H9 (cell line): Measurements from ENCODE around the gene RABGAP1L. TPM values are rescaled to one million over a fixed set of nuclear protein-coding genes. Genes with fewer than 3 reads are reported as not detected.

Experiments used
- DNase-seq: peaks from one replicate; pipeline ENCODE4 v3.0.0-alpha.2; 2017
- H2AFZ ChIP-seq: one replicate; pipeline ENCODE4 v1.6.1; 2013; ENCODE audit warnings: mild to moderate bottlenecking, low read length, control low read depth, moderate library complexity
- H2AK5ac ChIP-seq: 2 replicates; pipeline ENCODE4 v1.6.1; 2013; ENCODE audit warnings: low read length, control low read depth, mixed read lengths; ENCODE audit not compliant: insufficient read length
- H2BK120ac ChIP-seq: one replicate; pipeline ENCODE4 v1.6.1; 2013; ENCODE audit warnings: low read depth, mild to moderate bottlenecking, low read length, control low read depth, inconsistent platforms; ENCODE audit not compliant: poor library complexity, severe bottlenecking
- H2BK12ac ChIP-seq: 2 replicates; pipeline ENCODE4 v1.6.1; 2013; ENCODE audit warnings: low read length, control low read depth, mixed read lengths, low read depth; ENCODE audit not compliant: insufficient read length
- H2BK15ac ChIP-seq: 2 replicates; pipeline ENCODE4 v1.6.1; 2013; ENCODE audit warnings: low read depth, low read length, control low read depth
- H2BK20ac ChIP-seq: one replicate; pipeline ENCODE4 v1.6.1; 2013; ENCODE audit warnings: low read depth, mild to moderate bottlenecking, low read length, control low read depth, inconsistent platforms; ENCODE audit not compliant: poor library complexity, severe bottlenecking
- H2BK5ac ChIP-seq: 2 replicates; pipeline ENCODE4 v1.6.1; 2013; ENCODE audit warnings: low read length, control low read depth, mixed read lengths; ENCODE audit not compliant: insufficient read length
- H3K14ac ChIP-seq: 2 replicates; pipeline ENCODE4 v1.6.1; 2013; ENCODE audit warnings: low read length, control low read depth; ENCODE audit not compliant: insufficient read depth
- H3K18ac ChIP-seq: 2 replicates; pipeline ENCODE4 v1.6.1; 2013; ENCODE audit warnings: low read depth, mild to moderate bottlenecking, mixed read lengths, low read length, control low read depth; ENCODE audit not compliant: insufficient read length
- H3K23ac ChIP-seq: 2 replicates; pipeline ENCODE4 v1.6.1; 2013; ENCODE audit warnings: low read length, control low read depth, mixed read lengths, low read depth; ENCODE audit not compliant: insufficient read length
- H3K23me2 ChIP-seq: 2 replicates; pipeline ENCODE4 v1.6.1; 2013; ENCODE audit warnings: low read depth, mild to moderate bottlenecking, mixed read lengths, low read length, control low read depth; ENCODE audit not compliant: insufficient read length, poor library complexity, severe bottlenecking
- H3K27ac ChIP-seq: 2 replicates; pipeline ENCODE4 v1.5.1; 2013; ENCODE audit warnings: low read length, control low read depth, mixed read lengths, low read depth; ENCODE audit not compliant: insufficient read length
- H3K27me3 ChIP-seq: 2 replicates; pipeline ENCODE4 v1.6.1; 2013; ENCODE audit warnings: low read length, control low read depth, inconsistent platforms; ENCODE audit not compliant: insufficient read depth
- H3K4ac ChIP-seq: 2 replicates; pipeline ENCODE4 v1.6.1; 2013; ENCODE audit warnings: low read depth, mild to moderate bottlenecking, control low read depth, inconsistent platforms, low read length, moderate library complexity
- H3K4me1 ChIP-seq: 2 replicates; pipeline ENCODE4 v1.6.1; 2013; ENCODE audit warnings: low read length, control low read depth, inconsistent platforms; ENCODE audit not compliant: insufficient read depth
- H3K4me2 ChIP-seq: 2 replicates; pipeline ENCODE4 v1.6.1; 2013; ENCODE audit warnings: low read length, control low read depth, mixed read lengths; ENCODE audit not compliant: insufficient read length, insufficient read depth
- H3K56ac ChIP-seq: 2 replicates; pipeline ENCODE4 v1.6.1; 2013; ENCODE audit warnings: low read depth, mild to moderate bottlenecking, mixed read lengths, low read length, control low read depth; ENCODE audit not compliant: insufficient read length
- H3K79me1 ChIP-seq: 2 replicates; pipeline ENCODE4 v1.6.1; 2013; ENCODE audit warnings: low read depth, mild to moderate bottlenecking, moderate library complexity, low read length, control low read depth, inconsistent platforms; ENCODE audit not compliant: insufficient read depth, poor library complexity, severe bottlenecking
- H3K79me2 ChIP-seq: 2 replicates; pipeline ENCODE4 v1.6.1; 2013; ENCODE audit warnings: low read length, control low read depth, inconsistent platforms; ENCODE audit not compliant: insufficient read depth
- H3K9ac ChIP-seq: 2 replicates; pipeline ENCODE4 v1.6.1; 2013; ENCODE audit warnings: low read length, control low read depth, mixed read lengths; ENCODE audit not compliant: insufficient read length; ENCODE audit errors: extremely low read depth
- H3K9me3 ChIP-seq: one replicate; pipeline ENCODE4 v1.6.1; 2013; ENCODE audit warnings: low read depth, low read length, inconsistent platforms; ENCODE audit not compliant: control insufficient read depth
- H3T11ph ChIP-seq: one replicate; pipeline ENCODE4 v1.6.1; 2013; ENCODE audit warnings: mild to moderate bottlenecking, low read length, control low read depth, inconsistent platforms
- H4K20me1 ChIP-seq: one replicate; pipeline ENCODE4 v1.6.1; 2013; ENCODE audit not compliant: control insufficient read depth, insufficient read length, insufficient read depth
- H4K5ac ChIP-seq: 2 replicates; pipeline ENCODE4 v1.6.1; 2013; ENCODE audit warnings: low read depth, mild to moderate bottlenecking, mixed read lengths, low read length, control low read depth; ENCODE audit not compliant: insufficient read length
- H4K8ac ChIP-seq: replicated peaks from 2 replicates; pipeline ENCODE4 v1.6.1; 2013; ENCODE audit warnings: low read length, control low read depth, mixed read lengths, low read depth; ENCODE audit not compliant: insufficient read length
- H4K91ac ChIP-seq: 2 replicates; pipeline ENCODE4 v1.6.1; 2013; ENCODE audit warnings: low read depth, mild to moderate bottlenecking, moderate library complexity, mixed read lengths, low read length, control low read depth; ENCODE audit not compliant: insufficient read length
- H3K27ac Mint-ChIP-seq, 3 experiments: 2 replicates in 2 of 3; 3 replicates in 1 of 3; pipeline ENCODE4 v1.8.0; 2020 to 2021; ENCODE audit warnings: mixed read lengths in 3 of 3, mild to moderate bottlenecking in 1 of 3, moderate library complexity in 1 of 3
- H3K27me3 Mint-ChIP-seq: 2 replicates; pipeline ENCODE4 v1.8.0; 2021; ENCODE audit warnings: low read depth, mild to moderate bottlenecking, moderate library complexity, mixed read lengths
- H3K36me3 Mint-ChIP-seq, 3 experiments: 2 replicates in 2 of 3; 3 replicates in 1 of 3; pipeline ENCODE4 v1.8.0; 2020 to 2021; ENCODE audit warnings: low read depth in 3 of 3, mixed read lengths in 3 of 3; ENCODE audit not compliant: insufficient read depth in 1 of 3
- H3K4me1 Mint-ChIP-seq, 2 experiments: 2 replicates each; pipeline ENCODE4 v1.8.0; 2020; ENCODE audit warnings: mixed read lengths in 2 of 2
- H3K4me3 Mint-ChIP-seq, 2 experiments: 2 replicates in 1 of 2; 3 replicates in 1 of 2; pipeline ENCODE4 v1.8.0; 2020 to 2021; ENCODE audit warnings: mild to moderate bottlenecking in 2 of 2, mixed read lengths in 2 of 2, moderate library complexity in 1 of 2
- H3K9me3 Mint-ChIP-seq, 2 experiments: 2 replicates in 1 of 2; 3 replicates in 1 of 2; pipeline ENCODE4 v1.8.0; 2020; ENCODE audit warnings: mild to moderate bottlenecking in 2 of 2, mixed read lengths in 2 of 2, moderate library complexity in 1 of 2
- CTCF ChIP-seq: fragments of 200-600 bp; sonication (generic); conservative IDR thresholded peaks from 3 replicates; pipeline ENCODE4 v1.8.0; 2021; ENCODE audit warnings: antibody characterized with exemption, mild to moderate bottlenecking
- WGBS: extraction: QIAGEN DNeasy Blood & Tissue Kit; methylation state at CpG from one replicate; pipeline ENCODE4 v1.1.7; 2013; ENCODE audit warnings: missing lambda C conversion rate, low lambda C conversion rate, mixed read lengths; ENCODE audit not compliant: insufficient read length; ENCODE audit errors: extremely low coverage; 5-methylcytosine and 5-hydroxymethylcytosine counted together
- total RNA-seq: library from RNA; stranded (reverse); gene quantifications from 2 replicates; pipeline ENCODE4 v1.2.1, GENCODE V29; 2021

Gene RABGAP1L
- total RNA-seq, 1 experiment from 2014 or later: 147 TPM

GRCh38 chr1:174761901-174762585, 602.7 kb downstream of the RABGAP1L start:
- Histone ChIP-seq H3K4ac (no peak overlapping the region), H4K8ac (no peak overlapping the region), H2BK15ac (no peak overlapping the region), H3K23ac (no peak overlapping the region), H2AK5ac (no peak overlapping the region), H2BK12ac (no peak overlapping the region), H3K56ac (no peak overlapping the region), H3K4me2 (no peak overlapping the region), H3K79me2 (no peaks in the 10 kb centered on the region), H3K9me3 (no peaks in the 10 kb centered on the region), H4K91ac (no peak overlapping the region), H3K18ac (no peak overlapping the region), H2BK120ac (no peak overlapping the region), H3T11ph (no peak overlapping the region), H3K9ac (no peak overlapping the region), H3K79me1 (no peaks in the 10 kb centered on the region), H3K27ac (no peak overlapping the region), H3K23me2 (no peaks in the 10 kb centered on the region), H2AFZ (no peak overlapping the region), H3K27me3 (no peaks in the 10 kb centered on the region), H2BK5ac (no peak overlapping the region), H3K14ac (no peak overlapping the region), H2BK20ac (no peak overlapping the region), H4K5ac (no peak overlapping the region), H4K20me1 (no peaks in the 10 kb centered on the region), H3K4me1 (no peaks in the 10 kb centered on the region)
- TF ChIP-seq CTCF: no peak
- Mint-ChIP-seq H3K27me3 (no peaks in the 10 kb centered on the region; the same call in 1 of the 2 replicates), H3K27ac (no peak overlapping the region; a peak in 1 of 7 replicates), H3K9me3 (peaks cover 3 to 4% of the 10 kb centered on the region in 2 experiments; a peak in 3 of 5 replicates), H3K36me3 (peaks cover 0 to 4% (median 2%) of the 10 kb centered on the region in 3 experiments; a peak in 4 of 7 replicates), H3K4me3 (no peak overlapping the region), H3K4me1 (no peaks in the 10 kb centered on the region; a peak in 1 of 4 replicates)
- no peak for DNase-seq
- 100% methylated on average over 1 of the region's 4 CpGs for WGBS
